Stimulated activated naive CD4-positive, alpha-beta T cell treated with Interleukin-2 at 50 U/mL for 16 hours (primary cell): ENCODE measurements around the gene BTBD8.
"Not testable (repeated sequence)": the region's sequence is repeated elsewhere in the genome, so short reads cannot be mapped to it uniquely, and the experiment has no call there.

ENCODE experiments used
- DNase-seq: peaks from one replicate; lab custom pipeline; 2025; lab: John Stamatoyannopoulos, UW

Gene BTBD8

GRCh38 chr1:92080128-92080985 lies at the start of gene BTBD8:
Gene BTBD8, plus strand, starts transcription at chr1:92080345. Its CDS starts 227 bp downstream, at chr1:92080572.
- peak; percentile 85 for DNase-seq

- DNase-seq, result no peak
These were observed 49.5 kb upstream of the BTBD8 start for GRCh38 chr1:92030656-92031107.

- DNase-seq, result no peak
These were observed 48.6 kb upstream of the BTBD8 start for GRCh38 chr1:92031281-92032110.

- DNase-seq, result no peak
These were observed 42.7 kb upstream of the BTBD8 start for GRCh38 chr1:92037400-92037799.

- no peak for DNase-seq
These were observed 41.3 kb upstream of the BTBD8 start for GRCh38 chr1:92038695-92039346.

GRCh38 chr1:92040971-92041370 lies 39.2 kb upstream of the BTBD8 start:
- DNase-seq, result no peak

- DNase-seq, result no peak
These were observed 36.5 kb upstream of the BTBD8 start for GRCh38 chr1:92043621-92044020.

- no peak for DNase-seq
These were observed 34.2 kb upstream of the BTBD8 start for GRCh38 chr1:92045766-92046495.

GRCh38 chr1:92051948-92052347 lies 28.2 kb upstream of the BTBD8 start:
- no peak for DNase-seq

- DNase-seq, result no peak
These were observed 15.1 kb upstream of the BTBD8 start for GRCh38 chr1:92065042-92065441.

GRCh38 chr1:92066321-92066720 lies 13.8 kb upstream of the BTBD8 start:
- DNase-seq, result no peak

GRCh38 chr1:92070892-92071291 lies 9.3 kb upstream of the BTBD8 start:
- no peak for DNase-seq

- DNase-seq, result not testable (repeated sequence)
These were observed 5.7 kb upstream of the BTBD8 start for GRCh38 chr1:92074446-92074845.

- DNase-seq, result no peak
These were observed 4.8 kb upstream of the BTBD8 start, which contains the start of gene SETSIP for GRCh38 chr1:92075311-92075710. Gene SETSIP, minus strand, starts transcription at chr1:92075411. Its CDS starts 0 bp downstream, at chr1:92075411.

GRCh38 chr1:92076363-92076762 lies 3.8 kb upstream of the BTBD8 start:
- DNase-seq, result no peak

- DNase-seq, result not testable (repeated sequence)
These were observed 2.1 kb upstream of the BTBD8 start for GRCh38 chr1:92078077-92078476.

GRCh38 chr1:92079441-92079840 lies 704 bp upstream of the BTBD8 start:
- no peak for DNase-seq

- DNase-seq, result no peak
These were observed 886 bp downstream of the BTBD8 start for GRCh38 chr1:92081031-92081430.

- no peak for DNase-seq
These were observed 4.5 kb downstream of the BTBD8 start for GRCh38 chr1:92084651-92085050.

- no peak for DNase-seq
These were observed 5.6 kb downstream of the BTBD8 start for GRCh38 chr1:92085727-92086126.

- DNase-seq, result no peak
These were observed 7.4 kb downstream of the BTBD8 start for GRCh38 chr1:92087542-92087941.

GRCh38 chr1:92091625-92092024 lies 11.5 kb downstream of the BTBD8 start:
- no peak for DNase-seq
